ENCODE measurements around the gene CAB39.

Gene CAB39

DNA sequence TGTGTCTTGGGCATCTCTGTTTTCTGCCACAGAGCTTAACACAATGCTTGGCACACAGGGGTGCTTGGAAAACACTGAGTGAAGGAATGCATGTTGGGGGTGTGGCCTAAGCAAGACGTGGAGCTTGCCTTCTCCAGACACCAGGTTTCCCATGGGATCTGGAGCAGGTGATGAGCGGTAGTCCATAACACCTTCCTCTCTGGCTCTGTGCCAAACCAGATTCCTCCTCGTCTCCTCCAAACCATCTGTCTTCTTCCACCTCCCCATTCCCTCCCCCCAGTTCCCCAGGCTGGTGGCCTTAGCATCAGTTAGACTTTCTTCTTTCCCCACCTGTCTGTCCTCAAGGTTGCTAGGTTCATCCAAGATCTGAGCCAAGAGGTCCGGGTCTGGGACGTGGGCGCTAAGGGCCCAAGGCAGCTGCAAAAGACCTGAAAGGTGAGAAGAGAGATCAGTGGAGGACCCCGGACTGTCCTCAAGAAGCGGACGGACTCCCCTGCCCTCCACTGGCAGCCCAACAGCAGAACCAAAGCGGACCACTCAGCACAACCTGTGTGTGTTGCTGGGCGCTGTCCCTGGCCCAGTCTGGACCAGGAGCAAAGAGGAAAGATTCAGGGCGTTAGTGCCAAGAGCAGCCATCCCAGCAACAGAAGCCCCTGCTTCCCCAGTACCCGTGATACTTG is 150.9 kb downstream of the CAB39 start:
- DNase-seq (ENCODE audit: low read depth), result no peak

DNA sequence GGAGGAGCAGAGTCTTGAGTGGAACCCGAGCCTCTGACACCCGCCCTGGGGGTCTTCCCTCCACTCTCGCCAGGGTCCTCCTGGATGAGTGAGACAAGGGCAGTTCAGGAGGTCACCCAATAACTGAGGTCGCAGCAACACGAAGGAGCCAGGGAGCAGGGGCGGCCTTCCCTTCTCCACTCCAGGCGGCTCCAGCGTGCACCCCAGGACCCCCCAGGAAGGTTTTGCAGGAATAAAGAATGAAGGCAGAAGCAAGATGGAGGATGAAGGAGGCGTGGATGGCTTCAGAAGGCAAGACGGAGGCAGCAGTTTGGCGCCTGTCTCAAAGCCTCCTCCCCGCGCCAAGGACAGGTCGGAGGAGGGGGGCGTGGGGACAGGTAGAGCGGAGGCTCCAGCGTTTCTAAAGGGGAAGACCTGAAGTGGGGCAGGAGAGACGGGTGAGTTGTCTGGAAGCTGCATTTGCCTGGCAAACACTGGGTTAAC is 151.5 kb downstream of the CAB39 start:
- DNase-seq (ENCODE audit: low read depth), result no peak

DNA sequence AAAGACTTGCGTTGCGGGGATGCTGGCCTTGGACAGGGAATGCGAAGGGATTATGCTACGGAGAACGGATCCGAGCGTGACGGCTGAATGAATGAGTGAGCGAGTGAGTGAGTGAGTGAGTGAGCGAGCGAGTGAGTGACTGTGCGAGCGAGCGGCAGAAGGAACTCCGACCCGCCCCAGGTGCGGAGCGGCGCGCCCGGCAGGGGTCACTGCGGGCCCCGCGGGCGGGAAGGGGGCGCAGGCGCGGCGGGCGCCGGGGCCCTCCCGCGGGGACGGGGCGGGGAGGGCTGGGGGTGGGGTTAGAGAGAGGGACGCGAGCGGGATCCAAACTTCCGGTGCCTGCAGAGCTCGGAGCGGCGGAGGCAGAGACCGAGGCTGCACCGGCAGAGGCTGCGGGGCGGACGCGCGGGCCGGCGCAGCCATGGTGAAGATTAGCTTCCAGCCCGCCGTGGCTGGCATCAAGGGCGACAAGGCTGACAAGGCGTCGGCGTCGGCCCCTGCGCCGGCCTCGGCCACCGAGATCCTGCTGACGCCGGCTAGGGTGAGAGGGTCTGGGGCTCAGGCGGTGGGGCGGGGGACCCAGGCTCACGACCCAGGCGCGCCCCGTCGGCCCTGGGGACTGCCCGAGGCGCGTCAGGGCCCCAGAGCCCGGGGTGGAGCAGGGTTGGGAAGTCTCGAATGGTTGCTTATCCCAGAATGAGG is 152.1 kb downstream of the CAB39 start, which contains the start of gene ITM2C:
Gene ITM2C, plus strand, starts transcription at position 338 of the 702 bp plus-strand sequence. Its CDS starts 84 bp downstream, at position 422.
- no peak for DNase-seq (ENCODE audit: low read depth)

DNA sequence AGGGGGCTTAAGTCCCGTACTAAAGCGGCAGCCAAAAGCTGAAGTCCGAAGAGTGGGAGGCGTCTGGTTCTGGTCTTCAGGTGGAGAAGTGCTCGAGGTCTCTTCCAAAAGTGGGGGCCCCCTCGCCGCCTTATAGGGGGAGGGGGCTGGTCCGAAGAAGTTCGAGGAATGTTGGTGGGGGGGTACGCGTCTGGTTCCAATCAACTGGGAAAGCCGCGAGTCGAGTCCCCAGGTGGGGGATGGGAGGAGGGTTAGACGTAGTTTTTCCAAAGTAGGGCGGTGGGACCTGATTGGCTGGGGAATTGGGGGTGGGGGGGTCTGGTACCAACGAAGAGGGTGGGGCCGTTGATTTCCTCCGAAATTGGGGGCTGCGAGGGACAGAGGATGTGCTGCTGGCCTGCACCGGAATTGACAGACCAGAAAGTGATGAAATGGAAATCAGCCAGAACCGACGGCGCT is 152.7 kb downstream of the CAB39 start:
- no peak for DNase-seq (ENCODE audit: low read depth)

DNA sequence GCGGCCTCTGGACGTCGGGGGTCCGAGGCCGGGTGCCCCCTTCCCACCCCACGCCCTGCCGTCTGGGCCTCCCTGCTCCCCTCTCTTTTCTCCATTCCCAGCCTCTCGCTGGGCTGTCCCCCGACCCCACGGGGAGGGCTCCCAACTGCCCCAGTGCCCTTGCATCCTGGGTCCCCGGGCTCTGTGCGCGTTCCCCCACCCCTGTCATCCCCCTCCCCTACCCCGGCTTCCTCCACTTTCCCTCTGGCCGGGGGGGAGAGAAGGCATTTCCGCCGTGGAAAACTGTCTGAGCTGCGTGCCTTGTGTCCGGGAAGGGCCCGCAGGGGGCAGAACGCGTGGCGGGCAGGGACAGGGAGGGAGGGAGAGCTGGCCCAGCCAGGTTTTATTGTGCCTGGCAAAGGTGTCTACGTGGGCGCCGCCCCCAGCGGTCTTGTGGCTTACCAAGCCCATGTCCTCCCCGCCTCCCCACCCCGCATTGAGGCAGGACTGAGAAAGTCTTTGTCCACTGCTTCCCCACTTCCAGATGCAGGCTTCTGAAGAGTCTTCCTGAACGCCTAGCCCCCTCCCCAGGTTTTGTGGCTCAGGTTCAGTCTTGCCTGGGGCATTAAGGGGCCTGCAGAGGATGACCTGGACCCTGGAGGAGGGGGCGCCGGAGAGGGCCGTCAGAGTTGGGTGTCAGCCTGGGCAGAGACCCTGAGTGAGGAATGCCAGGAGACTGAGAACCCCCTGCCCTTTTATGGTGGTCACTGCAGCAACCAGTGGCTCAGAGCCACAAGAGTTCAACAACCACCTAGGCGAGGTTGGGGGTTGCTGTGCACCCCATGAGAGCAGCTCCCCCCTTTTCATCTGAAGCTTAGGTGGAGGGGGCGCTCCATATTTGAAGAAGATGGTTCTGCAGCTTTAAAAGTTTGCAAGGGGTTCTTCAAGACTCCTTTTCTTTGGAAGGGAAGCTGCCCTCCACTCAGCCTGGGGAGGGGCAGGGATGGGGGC is 153.4 kb downstream of the CAB39 start:
- DNase-seq (ENCODE audit: low read depth), result no peak

DNA sequence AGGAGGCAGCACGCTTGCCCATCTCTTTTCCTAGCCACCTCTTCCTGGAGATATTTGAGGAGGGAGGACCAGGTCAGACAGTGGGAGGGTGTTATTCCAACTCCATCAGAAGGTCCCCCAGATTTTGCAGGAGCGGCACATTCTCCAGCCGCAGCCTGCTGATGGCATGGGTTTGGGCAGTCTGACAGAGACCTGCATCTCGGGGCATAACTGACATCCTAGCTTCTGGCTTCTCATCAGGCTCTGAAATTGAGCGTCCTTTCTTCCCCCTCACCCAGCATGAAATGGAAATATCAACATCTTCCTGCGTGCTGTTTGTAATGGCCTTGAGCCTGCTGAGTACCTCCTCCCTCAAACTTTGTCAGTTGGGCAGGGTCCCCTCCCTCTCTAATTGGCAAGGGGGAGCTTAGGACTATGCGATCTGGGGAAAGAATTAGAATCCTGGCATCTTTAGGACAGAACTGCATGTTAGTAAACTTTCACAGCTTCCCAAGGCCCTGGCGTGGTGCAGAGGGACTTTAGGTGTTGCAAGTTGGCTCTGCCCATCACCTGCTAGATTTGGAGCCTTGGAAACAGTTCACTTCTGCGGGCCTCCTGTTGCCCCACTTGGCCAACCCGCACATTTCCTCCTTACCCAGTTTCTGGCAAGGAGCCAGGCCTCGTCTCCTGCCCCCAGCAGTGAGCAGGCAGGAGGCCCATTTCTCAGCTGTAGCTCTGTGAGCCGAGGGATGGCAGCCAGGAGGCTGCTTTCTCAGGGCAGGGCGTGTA is 154.3 kb downstream of the CAB39 start:
- no peak for DNase-seq (ENCODE audit: low read depth)

DNA sequence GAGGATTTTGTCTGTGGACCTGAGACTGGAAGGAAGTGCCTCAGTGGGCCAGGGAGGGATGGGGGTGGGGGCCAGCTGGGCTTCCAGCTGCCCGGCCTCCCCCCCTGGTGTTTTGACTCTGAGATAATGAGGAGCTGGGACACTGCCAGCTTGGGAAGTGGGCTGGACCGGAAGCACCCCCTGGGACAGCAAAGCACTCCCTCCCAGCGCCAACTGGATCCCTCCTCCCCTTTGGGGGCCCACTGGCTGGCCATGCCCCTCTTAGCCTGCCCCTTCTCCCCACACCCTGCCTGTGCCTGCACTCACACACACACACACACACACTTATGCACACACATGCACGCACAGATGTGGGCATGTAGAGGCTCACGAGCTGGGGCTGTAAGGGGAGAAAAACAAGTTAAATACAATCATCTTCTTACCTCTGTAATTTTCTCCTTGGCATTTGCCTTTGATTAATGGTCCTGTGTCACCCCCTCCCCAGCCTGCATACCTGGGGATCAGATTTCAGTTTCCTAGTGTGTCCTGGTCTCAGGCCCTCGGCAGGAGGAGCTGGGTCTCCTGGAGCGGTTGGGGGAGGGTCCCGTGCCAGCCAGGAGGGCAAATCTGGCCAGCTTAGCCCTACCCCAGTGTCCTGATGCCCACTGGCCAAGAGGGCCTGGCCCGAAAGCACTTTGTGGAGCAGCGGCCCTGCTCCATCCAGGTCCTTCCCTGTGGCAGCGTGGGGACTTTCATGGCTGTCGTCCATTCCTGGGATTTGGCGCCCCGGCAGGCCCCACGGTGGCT is 155.7 kb downstream of the CAB39 start:
- DNase-seq (ENCODE audit: low read depth), result no peak

DNA sequence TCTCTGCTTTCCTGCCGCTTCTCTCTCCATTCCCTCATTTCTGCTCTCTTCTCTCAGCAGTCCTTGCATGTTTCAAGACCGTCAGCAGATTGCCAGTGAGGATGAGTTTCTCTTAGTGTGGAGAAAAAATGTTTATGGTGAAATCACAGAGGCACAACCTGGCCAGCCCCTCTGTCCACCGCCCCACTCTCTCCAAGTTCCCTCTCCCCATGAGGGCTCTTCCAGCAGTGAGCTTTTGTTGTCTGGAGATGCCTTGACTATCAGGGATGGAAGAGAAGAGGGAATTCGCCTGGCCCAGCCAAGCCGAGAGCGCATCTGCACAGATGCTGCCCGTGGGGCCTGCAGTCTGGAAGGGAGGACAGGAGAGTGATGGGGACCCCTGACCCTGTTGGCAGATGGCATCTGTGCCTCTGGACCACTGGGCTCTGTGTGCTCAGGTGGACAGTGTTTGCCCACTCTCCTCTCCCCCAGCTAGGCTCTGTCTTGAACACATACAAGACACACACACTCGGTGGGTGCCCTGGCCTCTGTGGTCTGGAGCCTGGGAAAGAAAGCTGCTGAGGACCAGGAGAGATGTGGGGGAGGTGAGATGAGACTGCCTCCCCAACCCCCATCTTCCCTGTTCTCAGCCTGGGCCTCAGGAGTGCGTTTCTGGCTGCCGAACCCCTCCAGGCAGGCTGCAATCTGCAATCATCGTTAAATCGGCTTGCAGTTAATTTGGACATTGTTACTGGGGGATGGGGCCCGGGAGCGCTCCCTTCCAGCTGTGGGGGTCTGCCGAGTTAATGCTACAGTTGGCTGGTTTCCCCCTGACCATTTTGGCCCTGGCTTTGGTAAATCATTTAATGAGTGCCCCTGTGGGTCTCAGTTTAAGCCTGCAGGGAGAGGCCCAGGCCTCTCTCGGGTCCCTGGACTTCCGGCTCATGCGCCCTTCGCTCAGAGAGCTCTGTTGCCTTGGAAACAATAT is 156.6 kb downstream of the CAB39 start:
- no peak for DNase-seq (ENCODE audit: low read depth)

DNA sequence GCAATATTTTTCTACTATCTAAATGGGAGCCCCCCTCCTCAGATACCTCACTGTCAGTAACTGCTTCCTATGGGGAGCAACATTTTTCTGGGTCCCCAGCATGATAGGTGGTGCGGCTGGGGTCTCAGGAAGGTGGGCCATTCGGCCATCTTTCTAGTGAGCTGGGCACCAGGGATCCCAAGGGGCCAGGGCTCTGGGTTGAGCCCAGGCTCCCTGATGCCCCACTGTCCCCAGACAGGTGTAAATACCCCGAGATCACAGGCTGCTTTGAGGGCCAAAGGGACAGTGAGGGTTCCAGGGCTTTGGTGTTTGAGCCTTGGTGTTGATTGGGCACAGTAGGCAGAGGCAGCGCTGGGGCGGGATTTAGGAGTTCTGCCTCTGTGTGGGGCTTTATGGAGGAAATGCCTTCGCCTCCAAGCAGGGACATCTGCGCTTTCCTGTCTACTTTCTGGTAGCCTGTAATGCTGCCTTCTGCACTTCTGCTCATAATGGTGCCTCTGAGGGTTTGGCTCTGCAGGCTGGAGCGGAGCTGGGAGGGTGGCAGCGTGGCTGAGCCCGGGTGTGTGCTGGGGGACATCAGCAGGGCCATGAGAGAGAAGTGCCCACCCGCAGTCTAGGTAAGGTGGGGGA is 157.4 kb downstream of the CAB39 start:
- DNase-seq (ENCODE audit: low read depth), result no peak

Measured in GM04503 (cell line).